MM.1S (cell line): ENCODE results near the gene NAA80.

ENCODE experiments used
- DNase-seq: peaks from one replicate; pipeline ENCODE4 v3.0.0-alpha.2; 2015
- H2AFZ ChIP-seq: fragments of 300-600 bp; sonication (generic); 2 replicates; pipeline ENCODE4 v1.6.0; 2016; ENCODE audit warnings: antibody characterized with exemption, low read length
- H3F3A ChIP-seq: fragments of 300-600 bp; sonication (generic); 2 replicates; pipeline ENCODE4 v1.6.1; 2016; ENCODE audit warnings: mild to moderate bottlenecking, antibody characterized with exemption, low read length, moderate library complexity, mixed read lengths; ENCODE audit not compliant: insufficient read depth
- H3K27ac ChIP-seq: fragments of 300-600 bp; sonication (generic); 2 replicates; pipeline ENCODE4 v1.5.1; 2016; ENCODE audit warnings: mild to moderate bottlenecking, low read length
- H3K27me3 ChIP-seq: fragments of 300-600 bp; sonication (generic); replicated peaks from 2 replicates; pipeline ENCODE4 v1.6.0; 2016; ENCODE audit warnings: low read length; ENCODE audit not compliant: insufficient read depth
- H3K36me3 ChIP-seq: fragments of 300-600 bp; sonication (generic); replicated peaks from 2 replicates; pipeline ENCODE4 v1.6.1; 2016; ENCODE audit warnings: mild to moderate bottlenecking, low read length, mixed read lengths; ENCODE audit not compliant: insufficient read depth
- H3K4me1 ChIP-seq: fragments of 300-600 bp; sonication (generic); 2 replicates; pipeline ENCODE4 v1.6.1; 2016; ENCODE audit warnings: low read length, mixed read lengths
- H3K4me2 ChIP-seq: fragments of 300-600 bp; sonication (generic); 2 replicates; pipeline ENCODE4 v1.6.0; 2016; ENCODE audit warnings: low read depth, low read length
- H3K4me3 ChIP-seq: fragments of 300-600 bp; sonication (generic); 2 replicates; pipeline ENCODE4 v1.5.1; 2016; ENCODE audit warnings: low read length, mixed read lengths
- H3K79me2 ChIP-seq: fragments of 300-600 bp; sonication (generic); 2 replicates; pipeline ENCODE4 v1.6.1; 2016; ENCODE audit warnings: mixed run types, low read length, mixed read lengths
- H3K9ac ChIP-seq: fragments of 300-600 bp; sonication (generic); 2 replicates; pipeline ENCODE4 v1.6.1; 2016; ENCODE audit warnings: low read length, mixed read lengths
- H3K9me2 ChIP-seq: fragments of 300-600 bp; sonication (generic); replicated peaks from 2 replicates; pipeline ENCODE4 v1.6.1; 2016; ENCODE audit warnings: mild to moderate bottlenecking, low read length, mixed read lengths; ENCODE audit not compliant: insufficient read depth
- H3K9me3 ChIP-seq: fragments of 300-600 bp; sonication (generic); replicated peaks from 2 replicates; pipeline ENCODE4 v1.6.1; 2016; ENCODE audit warnings: mild to moderate bottlenecking, low read length, mixed read lengths; ENCODE audit not compliant: insufficient read depth
- H4K20me1 ChIP-seq: fragments of 300-600 bp; sonication (generic); 2 replicates; pipeline ENCODE4 v1.6.1; 2016; ENCODE audit warnings: mild to moderate bottlenecking, low read length, moderate library complexity, mixed read lengths; ENCODE audit not compliant: insufficient read depth
- CTCF ChIP-seq: fragments of 300-600 bp; sonication (generic); IDR thresholded peaks from 2 replicates; pipeline ENCODE4 v1.5.1; 2016; ENCODE audit warnings: antibody characterized with exemption, low read length, mixed read lengths
- EZH2 ChIP-seq: fragments of 300-600 bp; sonication (generic); optimal IDR thresholded peaks from 2 replicates; pipeline ENCODE3; 2017; ENCODE audit warnings: low read depth, mild to moderate bottlenecking, antibody characterized with exemption, low read length, mixed read lengths
- EZH2phosphoT487 ChIP-seq: fragments of 300-600 bp; sonication (generic); IDR thresholded peaks from 2 replicates; pipeline ENCODE4 v1.6.1; 2018; ENCODE audit warnings: antibody characterized with exemption, low read length

The NAA80 gene

GRCh38 chr3:50268703-50269451 lies 30.3 kb downstream of the NAA80 start, which contains the start of gene SEMA3B:
Gene SEMA3B (plus strand): TSS chr3:50269147. CDS start chr3:50269241, 94 bp downstream.
- peaks cover 79% of the 10 kb centered on the region for H3K27me3 ChIP-seq
- H2AFZ ChIP-seq = no peak within 1 kb of the TSS
- H3K27ac ChIP-seq = no peak within 1 kb of the TSS
- no peak for TF ChIP-seq EZH2
- TF ChIP-seq EZH2phosphoT487 = no peak
- TF ChIP-seq CTCF = no peak
- H3K9me3 ChIP-seq = no peaks in the 10 kb centered on the region
- H3K4me1 ChIP-seq = peaks cover 6% of the 10 kb centered on the region; the same call in 1 of the 2 replicates
- no peak within 1 kb of the TSS for H3K4me2 ChIP-seq
- H3F3A ChIP-seq = no peaks in the 10 kb centered on the region
- H3K4me3 ChIP-seq = no peak within 1 kb of the TSS
- no peak within 1 kb of the TSS for H3K9ac ChIP-seq
- no peaks in the 10 kb centered on the region for H3K36me3 ChIP-seq
- no peaks in the 10 kb centered on the region for H3K79me2 ChIP-seq
- no peak for DNase-seq
- H3K9me2 ChIP-seq = no peaks in the 10 kb centered on the region
- H4K20me1 ChIP-seq = no peaks in the 10 kb centered on the region

- H3F3A ChIP-seq = no peaks in the 10 kb centered on the region
- TF ChIP-seq CTCF (no peak), EZH2phosphoT487 (no peak), EZH2 (no peak)
- H3K4me3 ChIP-seq = no peak overlapping the region
- H3K79me2 ChIP-seq = no peaks in the 10 kb centered on the region
- DNase-seq = no peak
- H3K27ac ChIP-seq = no peak overlapping the region
- H3K27me3 ChIP-seq = peaks cover 73% of the 10 kb centered on the region
- H2AFZ ChIP-seq = no peak overlapping the region
- no peak overlapping the region for H3K9ac ChIP-seq
- H3K4me1 ChIP-seq = peaks cover 3% of the 10 kb centered on the region; the same call in 1 of the 2 replicates
- no peaks in the 10 kb centered on the region for H3K9me2 ChIP-seq
- no peak overlapping the region for H3K4me2 ChIP-seq
- no peaks in the 10 kb centered on the region for H4K20me1 ChIP-seq
- H3K9me3 ChIP-seq = no peaks in the 10 kb centered on the region
- no peaks in the 10 kb centered on the region for H3K36me3 ChIP-seq
Measured at GRCh38 chr3:50268276-50268675, 30.9 kb downstream of the NAA80 start.

- Histone ChIP-seq H2AFZ (no peak overlapping the region), H3K4me3 (no peak overlapping the region), H3K4me2 (no peak overlapping the region), H3K9me2 (no peaks in the 10 kb centered on the region), H3K9ac (no peak overlapping the region), H4K20me1 (no peaks in the 10 kb centered on the region), H3K27ac (no peak overlapping the region), H3K27me3 (peaks cover 71% of the 10 kb centered on the region), H3K4me1 (no peaks in the 10 kb centered on the region), H3K9me3 (no peaks in the 10 kb centered on the region), H3F3A (no peaks in the 10 kb centered on the region), H3K36me3 (no peaks in the 10 kb centered on the region), H3K79me2 (no peaks in the 10 kb centered on the region)
- no peak for DNase-seq
- no peak for TF ChIP-seq EZH2phosphoT487
- TF ChIP-seq CTCF = no peak
- no peak for TF ChIP-seq EZH2
Measured at GRCh38 chr3:50267280-50267913, 31.8 kb downstream of the NAA80 start.
